Keratinocyte (primary cell): ENCODE results near the gene DNAJB8. TPM values are rescaled to one million over a fixed set of nuclear protein-coding genes. Genes with fewer than 3 reads are reported as not detected.

ENCODE experiments used
- DNase-seq: peaks from one replicate; pipeline ENCODE4 v3.0.0-alpha.2; 2011; ENCODE audit warnings: low read depth, missing footprints, low spot score
- FAIRE-seq: peaks from 2 replicates; lab custom pipeline; 2011; peaks lifted over from hg19 to GRCh38; lab: Jason Lieb, UNC
- H2AFZ ChIP-seq: 2 replicates; pipeline ENCODE4 v1.6.0; 2012; ENCODE audit warnings: low read length, control low read depth, inconsistent platforms; ENCODE audit not compliant: control insufficient read depth
- H3K27ac ChIP-seq: 2 replicates; pipeline ENCODE4 v1.5.1; 2011; ENCODE audit warnings: low read length; ENCODE audit not compliant: control insufficient read depth, insufficient read depth
- H3K27me3 ChIP-seq: 3 replicates; pipeline ENCODE4 v1.6.0; 2011; ENCODE audit warnings: low read length; ENCODE audit not compliant: control insufficient read depth, insufficient read depth; ENCODE audit errors: extremely low read depth
- H3K36me3 ChIP-seq, 2 experiments: 2 replicates in 1 of 2; 3 replicates in 1 of 2; pipeline ENCODE4 v1.5.1; 2011; ENCODE audit warnings: low read length in 2 of 2, mild to moderate bottlenecking in 1 of 2; ENCODE audit not compliant: control insufficient read depth in 2 of 2, insufficient read depth in 2 of 2; ENCODE audit errors: extremely low read depth in 1 of 2
- H3K4me1 ChIP-seq: 3 replicates; pipeline ENCODE4 v1.5.1; 2011; ENCODE audit warnings: low read length; ENCODE audit not compliant: control insufficient read depth, insufficient read depth; ENCODE audit errors: extremely low read depth
- H3K4me2 ChIP-seq: 3 replicates; pipeline ENCODE4 v1.6.0; 2011; ENCODE audit warnings: low read depth, low read length; ENCODE audit not compliant: control insufficient read depth, insufficient read depth; ENCODE audit errors: extremely low read depth
- H3K4me3 ChIP-seq, 3 experiments: fragments of 200-600 bp in 1 of 3; sonication (generic) in 1 of 3; 2 replicates in 2 of 3; 3 replicates in 1 of 3; pipeline ENCODE4 v1.5.1; 2011 to 2016; ENCODE audit warnings: low read length in 3 of 3, mild to moderate bottlenecking in 3 of 3, control low read depth in 2 of 3, inconsistent platforms in 1 of 3, low read depth in 1 of 3, mixed read lengths in 1 of 3, mixed run types in 1 of 3, moderate library complexity in 1 of 3; ENCODE audit not compliant: control insufficient read depth in 2 of 3, insufficient read depth in 2 of 3; ENCODE audit errors: extremely low read depth in 1 of 3
- H3K79me2 ChIP-seq: 2 replicates; pipeline ENCODE4 v1.6.0; 2012; ENCODE audit warnings: low read length; ENCODE audit not compliant: control insufficient read depth, insufficient read depth
- H3K9ac ChIP-seq: 3 replicates; pipeline ENCODE4 v1.6.0; 2011; ENCODE audit warnings: low read length; ENCODE audit not compliant: control insufficient read depth, insufficient read depth; ENCODE audit errors: extremely low read depth
- H3K9me1 ChIP-seq: 3 replicates; pipeline ENCODE4 v1.6.0; 2011; ENCODE audit warnings: low read length; ENCODE audit not compliant: control insufficient read depth, insufficient read depth; ENCODE audit errors: extremely low read depth
- H3K9me3 ChIP-seq: 2 replicates; pipeline ENCODE4 v1.5.1; 2012; ENCODE audit warnings: low read depth, low read length; ENCODE audit not compliant: control insufficient read depth
- H4K20me1 ChIP-seq: 3 replicates; pipeline ENCODE4 v1.6.0; 2011; ENCODE audit warnings: low read length; ENCODE audit not compliant: control insufficient read depth, insufficient read depth; ENCODE audit errors: extremely low read depth
- EZH2 ChIP-seq: IDR thresholded peaks from one replicate; pipeline ENCODE4 v1.6.1; 2012; ENCODE audit warnings: inconsistent platforms, mild to moderate bottlenecking, low read length, moderate library complexity
- dilution Hi-C: fragments of 300-500 bp; cut with MboI; formaldehyde crosslinking; loops from one replicate; pipeline ENCODE4 v1.7.0; 2020; ENCODE audit warnings: low sequenced_read_pairs; ENCODE audit not compliant: extremely low pct_ligation_motif_present
- polyA plus RNA-seq, 5 experiments: library from polyadenylated mRNA; depleted of rRNA in 3 of 5; stranded (reverse) in 3 of 5; stranded (forward) in 1 of 5; unstranded in 1 of 5; fragments of >200 nt; gene quantifications; 1 replicate in 1 of 5; 2 replicates in 3 of 5; 3 replicates in 1 of 5; pipeline versions ENCODE4 v1.2.1 to v1.2.3, GENCODE V29; 2011 to 2012; ENCODE audit warnings: missing spikeins in 2 of 5, low read depth in 1 of 5, low replicate concordance in 1 of 5
- TF ChIP-seq, protein P1 (sequence below), 3 experiments: IDR thresholded peaks in 1 of 3; conservative IDR thresholded peaks in 1 of 3; optimal IDR thresholded peaks in 1 of 3; 2 replicates in 2 of 3; 3 replicates in 1 of 3; pipeline versions ENCODE3 to v1.5.1; 2011; ENCODE audit warnings: low read length in 3 of 3, mild to moderate bottlenecking in 3 of 3, moderate library complexity in 2 of 3, control low read depth in 1 of 3, inconsistent platforms in 1 of 3; ENCODE audit not compliant: insufficient read depth in 2 of 3; ENCODE audit errors: extremely low read depth in 1 of 3

The DNAJB8 gene
- polyA plus RNA-seq, 1 donor (not counting 4 experiments of a cell fraction or from before 2014, with no cell fraction given), result not detected

DNA sequence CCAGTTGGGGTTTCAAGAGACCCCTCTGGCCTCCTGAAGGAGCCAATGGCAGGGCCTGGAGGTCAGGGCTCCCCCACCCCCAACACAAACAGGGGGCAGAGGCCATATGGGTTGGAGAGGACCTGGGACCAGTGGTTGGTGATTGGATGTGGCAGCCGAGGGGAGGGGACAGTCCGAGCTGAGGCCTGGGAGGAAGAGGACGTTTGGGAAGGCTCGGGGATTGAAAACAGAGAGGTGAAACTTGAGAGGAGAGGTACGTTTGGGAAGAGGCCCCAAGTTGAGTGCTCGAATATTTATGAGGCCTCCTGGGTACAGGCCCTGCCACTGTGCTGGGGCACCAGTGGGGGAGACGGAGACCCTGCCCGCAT lies 53.7 kb downstream of the DNAJB8 start:
- no peak for FAIRE-seq
- H3K9me1 ChIP-seq, result no peaks in the 10 kb centered on the region
- no peak overlapping the region for H3K27ac ChIP-seq
- no peaks in the 10 kb centered on the region for H3K79me2 ChIP-seq
- no peak overlapping the region for H3K4me3 ChIP-seq
- no peak overlapping the region for H2AFZ ChIP-seq
- H3K9me3 ChIP-seq, result no peaks in the 10 kb centered on the region
- H3K9ac ChIP-seq, result no peak overlapping the region
- H4K20me1 ChIP-seq, result no peaks in the 10 kb centered on the region
- dilution Hi-C loops, result no loop called here
- H3K36me3 ChIP-seq, result no peaks in the 10 kb centered on the region
- H3K4me2 ChIP-seq, result no peak overlapping the region
- no peak for DNase-seq
- peaks cover 4% of the 10 kb centered on the region for H3K27me3 ChIP-seq
- TF ChIP-seq, protein P1, sequence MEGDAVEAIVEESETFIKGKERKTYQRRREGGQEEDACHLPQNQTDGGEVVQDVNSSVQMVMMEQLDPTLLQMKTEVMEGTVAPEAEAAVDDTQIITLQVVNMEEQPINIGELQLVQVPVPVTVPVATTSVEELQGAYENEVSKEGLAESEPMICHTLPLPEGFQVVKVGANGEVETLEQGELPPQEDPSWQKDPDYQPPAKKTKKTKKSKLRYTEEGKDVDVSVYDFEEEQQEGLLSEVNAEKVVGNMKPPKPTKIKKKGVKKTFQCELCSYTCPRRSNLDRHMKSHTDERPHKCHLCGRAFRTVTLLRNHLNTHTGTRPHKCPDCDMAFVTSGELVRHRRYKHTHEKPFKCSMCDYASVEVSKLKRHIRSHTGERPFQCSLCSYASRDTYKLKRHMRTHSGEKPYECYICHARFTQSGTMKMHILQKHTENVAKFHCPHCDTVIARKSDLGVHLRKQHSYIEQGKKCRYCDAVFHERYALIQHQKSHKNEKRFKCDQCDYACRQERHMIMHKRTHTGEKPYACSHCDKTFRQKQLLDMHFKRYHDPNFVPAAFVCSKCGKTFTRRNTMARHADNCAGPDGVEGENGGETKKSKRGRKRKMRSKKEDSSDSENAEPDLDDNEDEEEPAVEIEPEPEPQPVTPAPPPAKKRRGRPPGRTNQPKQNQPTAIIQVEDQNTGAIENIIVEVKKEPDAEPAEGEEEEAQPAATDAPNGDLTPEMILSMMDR (optimal IDR thresholded peaks at IDR 0.05 in 1 of 3, IDR thresholded peaks at IDR 0.05 in 1 of 3, conservative IDR thresholded peaks at IDR 0.05 in 1 of 3; ENCODE audit: extremely low read depth in 1 of 3, insufficient read depth in 2 of 3, low read length in 3 of 3), result no peak
- TF ChIP-seq EZH2, result no peak
- peaks cover 6% of the 10 kb centered on the region for H3K4me1 ChIP-seq

Other genes with a start within 250 kb of the DNAJB8 start
- gene GATA2, start 26.3 kb upstream of the DNAJB8 start, polyA plus RNA-seq, result not detected in 3 replicates
- 304 to 350 TPM (median 307 TPM) in 3 replicates for gene RPN1, start 183.9 kb upstream of the DNAJB8 start, polyA plus RNA-seq